GM23338 (cell line): Measurements from ENCODE around the gene URM1. TPM values are rescaled to one million over a fixed set of nuclear protein-coding genes. Genes with fewer than 3 reads are reported as not detected.

Experiments
- ATAC-seq: fragments of 200-7000 bp; cut with Tn5 transposase; 3 replicates; pipeline ENCODE4 v1.9.1; 2020
- DNase-seq: peaks from one replicate; pipeline ENCODE4 v3.0.0-alpha.2; 2015; ENCODE audit warnings: low spot score
- H2AFZ ChIP-seq: fragments of 200-600 bp; sonication (generic); 2 replicates; pipeline ENCODE4 v1.8.0; 2016; ENCODE audit warnings: antibody characterized with exemption, mild to moderate bottlenecking, moderate library complexity
- H3F3A ChIP-seq: fragments of 200-600 bp; sonication (generic); replicated peaks from 2 replicates; pipeline ENCODE4 v1.8.0; 2017; ENCODE audit warnings: antibody characterized with exemption, mixed run types, low read depth
- H3K27ac ChIP-seq: fragments of 200-600 bp; sonication (generic); 2 replicates; pipeline ENCODE4 v1.6.1; 2016; ENCODE audit warnings: low read depth
- H3K27me3 ChIP-seq: fragments of 200-600 bp; sonication (generic); 2 replicates; pipeline ENCODE4 v1.8.0; 2016; ENCODE audit warnings: mild to moderate bottlenecking, mixed run types, moderate library complexity; ENCODE audit not compliant: insufficient read depth
- H3K36me3 ChIP-seq: fragments of 200-600 bp; sonication (generic); 2 replicates; pipeline ENCODE4 v1.8.0; 2016; ENCODE audit warnings: mild to moderate bottlenecking; ENCODE audit not compliant: insufficient read depth
- H3K4me1 ChIP-seq: fragments of 200-600 bp; sonication (generic); 2 replicates; pipeline ENCODE4 v1.8.0; 2016; ENCODE audit warnings: mild to moderate bottlenecking, moderate library complexity; ENCODE audit not compliant: insufficient read depth
- H3K4me2 ChIP-seq: fragments of 200-600 bp; sonication (generic); 2 replicates; pipeline ENCODE4 v1.7.1; 2017; ENCODE audit warnings: mixed run types
- H3K4me3 ChIP-seq: fragments of 200-600 bp; sonication (generic); 2 replicates; pipeline ENCODE4 v1.6.1; 2016; ENCODE audit warnings: mixed run types
- H3K79me2 ChIP-seq: fragments of 200-600 bp; sonication (generic); replicated peaks from 2 replicates; pipeline ENCODE4 v1.8.0; 2017; ENCODE audit warnings: mild to moderate bottlenecking; ENCODE audit not compliant: insufficient read depth
- H3K9me2 ChIP-seq: fragments of 200-600 bp; sonication (generic); 2 replicates; pipeline ENCODE4 v1.8.0; 2017; ENCODE audit not compliant: insufficient read depth
- H4K20me1 ChIP-seq: fragments of 200-600 bp; sonication (generic); replicated peaks from 2 replicates; pipeline ENCODE4 v1.8.0; 2017; ENCODE audit warnings: mild to moderate bottlenecking; ENCODE audit not compliant: insufficient read depth
- H3K27ac Mint-ChIP-seq: 2 replicates; pipeline ENCODE4 v1.8.0; 2020; ENCODE audit warnings: inconsistent platforms, mild to moderate bottlenecking, moderate library complexity, mixed read lengths
- H3K27me3 Mint-ChIP-seq: 3 replicates; pipeline ENCODE4 v1.8.0; 2022; ENCODE audit warnings: low read depth, mild to moderate bottlenecking, moderate library complexity, mixed read lengths, inconsistent platforms; ENCODE audit not compliant: insufficient read depth, poor library complexity
- H3K36me3 Mint-ChIP-seq: 3 replicates; pipeline ENCODE4 v1.8.0; 2021; ENCODE audit warnings: low read depth, mild to moderate bottlenecking, inconsistent platforms, moderate library complexity, mixed read lengths
- H3K4me1 Mint-ChIP-seq: 3 replicates; pipeline ENCODE4 v1.8.0; 2020; ENCODE audit warnings: mild to moderate bottlenecking, inconsistent platforms, mixed read lengths
- H3K4me3 Mint-ChIP-seq: 3 replicates; pipeline ENCODE4 v1.8.0; 2021; ENCODE audit warnings: moderate library complexity, mild to moderate bottlenecking, inconsistent platforms, mixed read lengths
- H3K9me3 Mint-ChIP-seq: 3 replicates; pipeline ENCODE4 v1.8.0; 2020; ENCODE audit warnings: moderate library complexity, mild to moderate bottlenecking, inconsistent platforms, mixed read lengths
- CTCF ChIP-seq, 2 experiments: fragments of 200-600 bp in 1 of 2; sonication (generic) in 1 of 2; conservative IDR thresholded peaks; 2 replicates each; pipeline versions ENCODE4 v1.5.1 to v1.6.1; 2016 to 2017; ENCODE audit warnings: antibody characterized with exemption in 2 of 2, low read depth in 2 of 2, mild to moderate bottlenecking in 2 of 2, moderate library complexity in 1 of 2
- JUNB ChIP-seq: IDR thresholded peaks from one replicate; pipeline ENCODE4 v1.6.1; 2016; ENCODE audit warnings: antibody characterized with exemption; ENCODE audit not compliant: unreplicated experiment
- NANOG ChIP-seq: IDR thresholded peaks from 2 replicates; pipeline ENCODE4 v1.6.1; 2016; ENCODE audit warnings: antibody characterized with exemption, borderline replicate concordance
- polyA plus RNA-seq: library from polyadenylated mRNA; unstranded; fragments of >200 nt; fragmentation: Nextera tagmentation; extraction: Ambion mirVana; gene quantifications from 2 replicates; pipeline ENCODE4 v1.2.1, GENCODE V29; 2016
- total RNA-seq: library from RNA; depleted of rRNA; stranded (reverse); fragments of >200 nt; shearing (Covaris generic); gene quantifications from 2 replicates; pipeline ENCODE4 v1.2.3, GENCODE V29; 2014
- TF ChIP-seq, protein P1 (sequence below): IDR thresholded peaks from one replicate; pipeline ENCODE4 v1.6.1; 2018; ENCODE audit warnings: antibody characterized with exemption; ENCODE audit not compliant: unreplicated experiment

URM1 gene
- total and polyA plus RNA-seq, 2 experiments from 2014 or later = 28.6 to 47.8 TPM

DNA sequence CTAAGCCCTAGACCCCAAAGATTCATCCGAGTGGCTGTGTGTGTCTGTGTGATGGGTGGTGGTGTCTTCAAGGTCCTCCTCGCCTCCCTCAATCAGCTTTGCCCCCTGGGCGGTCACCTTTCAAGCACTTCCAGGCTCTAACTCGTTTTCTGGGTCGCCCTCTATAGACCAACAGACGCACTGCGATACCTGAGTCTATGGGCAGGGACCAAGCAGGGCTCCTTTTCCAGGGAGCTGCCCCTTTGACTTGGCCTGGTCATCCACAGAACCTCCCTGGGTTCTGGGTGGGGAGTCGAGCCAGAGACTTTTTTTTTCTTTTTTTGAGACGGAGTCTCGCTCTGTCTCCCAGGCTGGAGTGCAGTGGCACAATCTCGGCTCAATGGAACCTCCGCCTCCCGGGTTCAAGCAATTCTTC, 29.7 kb upstream of the URM1 start:
- no peak overlapping the region for H3K27ac Mint-ChIP-seq
- ATAC-seq (peak; percentile 73), DNase-seq (peak; percentile 93)
- Histone ChIP-seq H3K79me2 (no peaks in the 10 kb centered on the region), H3K4me2 (peak overlapping the region; percentile 96), H3K27me3 (no peaks in the 10 kb centered on the region), H3K4me1 (no peaks in the 10 kb centered on the region), H3K36me3 (0 out of 2 replicates have a peak, but pooled peaks cover 4% of the 10 kb centered on the region), H4K20me1 (peaks cover 6% of the 10 kb centered on the region; the same call in 1 of the 2 replicates), H3K9me2 (no peaks in the 10 kb centered on the region), H3K27ac (no peak overlapping the region), H2AFZ (peak overlapping the region; percentile 97), H3K4me3 (peak overlapping the region; percentile 90), H3F3A (peaks cover 15% of the 10 kb centered on the region)
- TF ChIP-seq JUNB (no peak), CTCF (conservative IDR thresholded peaks at IDR 0.05; ENCODE audit: low read depth in 2 of 2) (peak; percentile 69 to 81)
- H3K4me1 Mint-ChIP-seq = peaks cover 4% of the 10 kb centered on the region
- H3K36me3 Mint-ChIP-seq = peaks cover 10% of the 10 kb centered on the region; the same call in 2 of the 3 replicates
- peaks cover 16% of the 10 kb centered on the region for H3K27me3 Mint-ChIP-seq
- H3K4me3 Mint-ChIP-seq = peak overlapping the region; percentile 83
- H3K9me3 Mint-ChIP-seq = 0 out of 3 replicates have a peak, but pooled peaks cover 3% of the 10 kb centered on the region

- Histone ChIP-seq H3K4me3 (no peak overlapping the region), H3K4me1 (no peaks in the 10 kb centered on the region), H3F3A (peaks cover 15% of the 10 kb centered on the region), H3K27me3 (no peaks in the 10 kb centered on the region), H3K4me2 (no peak overlapping the region), H3K79me2 (no peaks in the 10 kb centered on the region), H3K36me3 (0 out of 2 replicates have a peak, but pooled peaks cover 4% of the 10 kb centered on the region), H3K9me2 (no peaks in the 10 kb centered on the region), H2AFZ (no peak overlapping the region), H4K20me1 (peaks cover 6% of the 10 kb centered on the region; the same call in 1 of the 2 replicates), H3K27ac (no peak overlapping the region)
- Mint-ChIP-seq H3K27ac (no peak overlapping the region), H3K4me1 (peaks cover 4% of the 10 kb centered on the region), H3K36me3 (peaks cover 10% of the 10 kb centered on the region; the same call in 2 of the 3 replicates), H3K4me3 (no peak overlapping the region), H3K9me3 (0 out of 3 replicates have a peak, but pooled peaks cover 3% of the 10 kb centered on the region), H3K27me3 (peaks cover 15% of the 10 kb centered on the region)
- DNase-seq (no peak), ATAC-seq (no peak)
- TF ChIP-seq, protein P1, sequence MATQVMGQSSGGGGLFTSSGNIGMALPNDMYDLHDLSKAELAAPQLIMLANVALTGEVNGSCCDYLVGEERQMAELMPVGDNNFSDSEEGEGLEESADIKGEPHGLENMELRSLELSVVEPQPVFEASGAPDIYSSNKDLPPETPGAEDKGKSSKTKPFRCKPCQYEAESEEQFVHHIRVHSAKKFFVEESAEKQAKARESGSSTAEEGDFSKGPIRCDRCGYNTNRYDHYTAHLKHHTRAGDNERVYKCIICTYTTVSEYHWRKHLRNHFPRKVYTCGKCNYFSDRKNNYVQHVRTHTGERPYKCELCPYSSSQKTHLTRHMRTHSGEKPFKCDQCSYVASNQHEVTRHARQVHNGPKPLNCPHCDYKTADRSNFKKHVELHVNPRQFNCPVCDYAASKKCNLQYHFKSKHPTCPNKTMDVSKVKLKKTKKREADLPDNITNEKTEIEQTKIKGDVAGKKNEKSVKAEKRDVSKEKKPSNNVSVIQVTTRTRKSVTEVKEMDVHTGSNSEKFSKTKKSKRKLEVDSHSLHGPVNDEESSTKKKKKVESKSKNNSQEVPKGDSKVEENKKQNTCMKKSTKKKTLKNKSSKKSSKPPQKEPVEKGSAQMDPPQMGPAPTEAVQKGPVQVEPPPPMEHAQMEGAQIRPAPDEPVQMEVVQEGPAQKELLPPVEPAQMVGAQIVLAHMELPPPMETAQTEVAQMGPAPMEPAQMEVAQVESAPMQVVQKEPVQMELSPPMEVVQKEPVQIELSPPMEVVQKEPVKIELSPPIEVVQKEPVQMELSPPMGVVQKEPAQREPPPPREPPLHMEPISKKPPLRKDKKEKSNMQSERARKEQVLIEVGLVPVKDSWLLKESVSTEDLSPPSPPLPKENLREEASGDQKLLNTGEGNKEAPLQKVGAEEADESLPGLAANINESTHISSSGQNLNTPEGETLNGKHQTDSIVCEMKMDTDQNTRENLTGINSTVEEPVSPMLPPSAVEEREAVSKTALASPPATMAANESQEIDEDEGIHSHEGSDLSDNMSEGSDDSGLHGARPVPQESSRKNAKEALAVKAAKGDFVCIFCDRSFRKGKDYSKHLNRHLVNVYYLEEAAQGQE = peak; percentile 52
- TF ChIP-seq NANOG = no peak
Observed at GRCh38 chr9:128342971-128343680, 28.0 kb upstream of the URM1 start.
